Measurements from ENCODE around the gene MORN5.

MORN5 gene

GRCh38 chr9:122125509-122126330, 34.0 kb upstream of the MORN5 start:
- no peak for DNase-seq

- DNase-seq, result no peak
These were observed 33.1 kb upstream of the MORN5 start for GRCh38 chr9:122126331-122127261.

- no peak for DNase-seq
These were observed 32.3 kb upstream of the MORN5 start for GRCh38 chr9:122127396-122127798.

- no peak for DNase-seq
These were observed 31.4 kb upstream of the MORN5 start for GRCh38 chr9:122128007-122128968.

GRCh38 chr9:122128969-122129343, 30.8 kb upstream of the MORN5 start:
- no peak for DNase-seq

- no peak for DNase-seq
These were observed 29.7 kb upstream of the MORN5 start for GRCh38 chr9:122129969-122130368.

GRCh38 chr9:122130837-122131236, 28.9 kb upstream of the MORN5 start:
- no peak for DNase-seq

GRCh38 chr9:122131401-122132001, 28.2 kb upstream of the MORN5 start:
- no peak for DNase-seq

- no peak for DNase-seq
These were observed 27.2 kb upstream of the MORN5 start for GRCh38 chr9:122132539-122132938.

- DNase-seq, result no peak
These were observed 26.3 kb upstream of the MORN5 start for GRCh38 chr9:122133263-122133983.

- DNase-seq, result no peak
These were observed 25.6 kb upstream of the MORN5 start for GRCh38 chr9:122133984-122134535.

GRCh38 chr9:122134822-122135528, 24.7 kb upstream of the MORN5 start:
- DNase-seq, result no peak

- no peak for DNase-seq
These were observed 24.2 kb upstream of the MORN5 start for GRCh38 chr9:122135529-122135859.

GRCh38 chr9:122138560-122139268, 21.0 kb upstream of the MORN5 start:
- no peak for DNase-seq

GRCh38 chr9:122140368-122141193, 19.1 kb upstream of the MORN5 start:
- DNase-seq, result no peak

GRCh38 chr9:122141671-122142070, 18.0 kb upstream of the MORN5 start:
- no peak for DNase-seq

GRCh38 chr9:122143296-122143695, 16.4 kb upstream of the MORN5 start:
- DNase-seq, result no peak

- no peak for DNase-seq
These were observed 15.8 kb upstream of the MORN5 start for GRCh38 chr9:122143876-122144405.

Measured in GDM1 (cell line).